Measurements from ENCODE around the gene SERP1. TPM values are rescaled to one million over a fixed set of nuclear protein-coding genes. Genes with fewer than 3 reads are reported as not detected.
"Not testable (repeated sequence)": the region's sequence is repeated elsewhere in the genome, so short reads cannot be mapped to it uniquely, and the experiment has no call there.

SERP1 gene
- total RNA-seq, 1 experiment from 2014 or later, result 91.7 TPM

DNA sequence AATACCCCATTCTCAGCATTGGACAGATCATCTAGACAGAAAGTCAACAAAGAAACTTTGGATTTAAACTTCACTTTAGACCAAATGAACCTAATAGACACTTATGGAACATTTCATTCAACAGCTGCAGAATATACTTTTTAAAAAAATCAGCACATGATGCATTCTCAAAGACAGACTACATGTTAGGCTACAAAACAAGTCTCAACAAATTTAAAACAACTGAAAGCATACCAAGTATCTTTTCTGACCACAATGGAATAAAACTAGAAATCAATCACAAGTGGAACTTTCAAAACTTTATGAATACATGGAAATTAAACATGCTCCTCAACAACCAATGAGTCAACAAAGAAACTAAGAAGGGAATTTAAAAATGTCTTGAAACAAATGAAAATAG, 37.9 kb downstream of the SERP1 start:
- CTCF ChIA-PET, result no interaction called here
- intact Hi-C loops (cut with micrococcal nuclease; ENCODE audit: unreplicated experiment), result no loop called here
- TF ChIP-seq, protein P1, sequence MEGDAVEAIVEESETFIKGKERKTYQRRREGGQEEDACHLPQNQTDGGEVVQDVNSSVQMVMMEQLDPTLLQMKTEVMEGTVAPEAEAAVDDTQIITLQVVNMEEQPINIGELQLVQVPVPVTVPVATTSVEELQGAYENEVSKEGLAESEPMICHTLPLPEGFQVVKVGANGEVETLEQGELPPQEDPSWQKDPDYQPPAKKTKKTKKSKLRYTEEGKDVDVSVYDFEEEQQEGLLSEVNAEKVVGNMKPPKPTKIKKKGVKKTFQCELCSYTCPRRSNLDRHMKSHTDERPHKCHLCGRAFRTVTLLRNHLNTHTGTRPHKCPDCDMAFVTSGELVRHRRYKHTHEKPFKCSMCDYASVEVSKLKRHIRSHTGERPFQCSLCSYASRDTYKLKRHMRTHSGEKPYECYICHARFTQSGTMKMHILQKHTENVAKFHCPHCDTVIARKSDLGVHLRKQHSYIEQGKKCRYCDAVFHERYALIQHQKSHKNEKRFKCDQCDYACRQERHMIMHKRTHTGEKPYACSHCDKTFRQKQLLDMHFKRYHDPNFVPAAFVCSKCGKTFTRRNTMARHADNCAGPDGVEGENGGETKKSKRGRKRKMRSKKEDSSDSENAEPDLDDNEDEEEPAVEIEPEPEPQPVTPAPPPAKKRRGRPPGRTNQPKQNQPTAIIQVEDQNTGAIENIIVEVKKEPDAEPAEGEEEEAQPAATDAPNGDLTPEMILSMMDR (conservative IDR thresholded peaks at IDR 0.05; ENCODE audit: low read depth, low read length), result no peak
- TF ChIP-seq EZH2 (IDR thresholded peaks at IDR 0.05; ENCODE audit: borderline replicate concordance, low read depth, low read length, poor library complexity, severe bottlenecking), result no peak
- DNase-seq (ENCODE audit: low spot score), result no peak
- no peaks in the 10 kb centered on the region for H3K9me3 ChIP-seq (ENCODE audit: low read depth, low read length, poor library complexity, severe bottlenecking)
- H3K4me3 ChIP-seq (ENCODE audit: low read depth, low read length, poor library complexity, severe bottlenecking), result no peak overlapping the region
- no peak overlapping the region for H3K27ac ChIP-seq (ENCODE audit: low read depth, low read length, poor library complexity, severe bottlenecking)
- no TSS peak for BruUV-seq (replicated peaks)
- POLR2A ChIA-PET (ENCODE audit: low non-redundant PET), result no interaction called here
- no peaks in the 10 kb centered on the region for H3K36me3 ChIP-seq (ENCODE audit: insufficient read depth, low read length, poor library complexity, severe bottlenecking)
- H3K4me1 ChIP-seq (ENCODE audit: insufficient read depth, low read length, poor library complexity, severe bottlenecking), result no peaks in the 10 kb centered on the region
- H3K27me3 ChIP-seq (replicated peaks; ENCODE audit: insufficient read depth, low read depth, low read length, poor library complexity), result no peaks in the 10 kb centered on the region

DNA sequence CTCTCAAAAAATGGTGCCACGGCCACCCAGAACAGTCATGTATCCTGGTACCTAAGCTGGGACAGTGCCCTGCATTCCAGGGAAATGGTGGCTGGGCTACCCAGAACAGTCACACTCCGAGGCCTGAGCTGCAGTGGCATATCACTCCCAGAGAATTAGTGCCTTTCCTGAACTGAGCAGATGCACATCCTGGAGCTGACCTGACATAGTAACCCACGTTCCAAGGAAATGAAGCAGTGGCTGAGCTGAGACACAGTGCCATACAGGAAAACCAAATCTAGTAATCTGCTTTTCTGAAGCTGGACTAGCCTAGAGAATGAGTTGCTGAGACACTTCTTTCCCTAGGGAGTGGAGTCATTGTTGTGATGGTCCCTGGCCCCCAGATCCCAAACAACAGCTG, 41.8 kb downstream of the SERP1 start:
- no peak overlapping the region for H3K27ac ChIP-seq (ENCODE audit: low read depth, low read length, poor library complexity, severe bottlenecking)
- H3K27me3 ChIP-seq (replicated peaks; ENCODE audit: insufficient read depth, low read depth, low read length, poor library complexity), result no peaks in the 10 kb centered on the region
- no peaks in the 10 kb centered on the region for H3K4me1 ChIP-seq (ENCODE audit: insufficient read depth, low read length, poor library complexity, severe bottlenecking)
- POLR2A ChIA-PET (ENCODE audit: low non-redundant PET), result interaction anchor here (0.6 kb wide), 1 partner anchor 12 kb away, joined by 3 read pairs; no protein-coding TSS in a partner anchor
- CTCF ChIA-PET, result no interaction called here
- no TSS peak for BruUV-seq (replicated peaks)
- peaks cover 7% of the 10 kb centered on the region for H3K9me3 ChIP-seq (ENCODE audit: low read depth, low read length, poor library complexity, severe bottlenecking)
- H3K36me3 ChIP-seq (ENCODE audit: insufficient read depth, low read length, poor library complexity, severe bottlenecking), result no peaks in the 10 kb centered on the region
- no peak for TF ChIP-seq EZH2 (IDR thresholded peaks at IDR 0.05; ENCODE audit: borderline replicate concordance, low read depth, low read length, poor library complexity, severe bottlenecking)
- TF ChIP-seq, protein P1 (conservative IDR thresholded peaks at IDR 0.05; ENCODE audit: low read depth, low read length), result no peak
- intact Hi-C loops (cut with micrococcal nuclease; ENCODE audit: unreplicated experiment), result no loop called here
- DNase-seq (ENCODE audit: low spot score), result no peak
- H3K4me3 ChIP-seq (ENCODE audit: low read depth, low read length, poor library complexity, severe bottlenecking), result no peak overlapping the region

DNA sequence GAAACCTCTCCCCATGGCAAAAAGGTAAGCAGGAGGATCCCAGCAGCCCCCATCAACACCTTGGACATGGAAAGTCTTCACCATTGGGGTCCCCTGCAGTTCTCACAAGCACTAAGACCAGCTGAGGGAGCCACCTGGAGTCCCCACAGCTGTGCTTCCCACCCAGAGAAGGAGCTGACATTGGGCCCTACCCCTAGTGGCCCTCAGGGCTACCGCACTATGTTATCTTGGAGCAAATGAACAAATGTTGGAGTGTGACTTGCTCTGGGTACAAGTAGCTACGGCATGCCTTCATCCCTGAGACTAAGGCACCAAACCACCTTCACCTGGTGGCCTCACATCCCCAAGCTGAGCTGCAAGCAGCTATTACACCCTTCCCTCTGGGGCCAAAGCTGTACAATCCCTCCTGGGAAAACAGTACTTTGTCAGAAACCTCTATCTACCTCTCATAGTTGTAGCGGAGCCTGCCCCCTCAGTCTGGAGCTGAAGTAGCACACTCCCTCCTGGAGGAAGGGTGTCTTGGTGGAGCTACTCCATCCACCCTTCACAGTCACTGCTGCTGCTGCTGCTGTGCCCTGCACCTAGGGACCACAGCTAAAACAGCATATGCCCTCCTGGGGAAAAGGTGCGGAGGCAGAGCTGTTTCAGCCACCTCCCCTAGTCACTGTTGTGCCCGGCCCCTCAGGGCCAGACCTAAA, 42.7 kb downstream of the SERP1 start:
- POLR2A ChIA-PET (ENCODE audit: low non-redundant PET), result no interaction called here
- BruUV-seq (replicated peaks), result no TSS peak

DNA sequence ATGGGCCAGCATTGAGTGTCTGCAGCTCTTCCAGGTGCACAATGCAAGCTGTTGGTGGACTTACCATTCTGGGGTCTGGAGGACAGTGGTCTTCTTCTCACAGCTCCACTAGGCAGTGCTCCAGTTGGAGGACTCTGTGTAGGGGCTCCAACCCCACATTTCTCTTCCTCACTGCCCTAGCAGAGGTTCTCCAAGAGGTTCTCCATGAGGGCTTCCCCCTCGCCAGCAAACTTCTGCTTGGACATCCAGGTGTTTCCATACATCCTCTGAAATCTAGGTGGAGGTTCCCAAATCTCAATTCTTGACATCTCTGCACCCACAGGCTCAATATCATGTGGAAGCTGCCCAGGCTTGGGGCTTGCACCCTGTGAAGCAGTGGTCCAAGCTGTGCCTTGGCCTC, 45.3 kb downstream of the SERP1 start:
- H3K9me3 ChIP-seq (ENCODE audit: low read depth, low read length, poor library complexity, severe bottlenecking); H3K4me3 ChIP-seq (ENCODE audit: low read depth, low read length, poor library complexity, severe bottlenecking); intact Hi-C loops (cut with micrococcal nuclease; ENCODE audit: unreplicated experiment); H3K4me1 ChIP-seq (ENCODE audit: insufficient read depth, low read length, poor library complexity, severe bottlenecking); POLR2A ChIA-PET (ENCODE audit: low non-redundant PET); H3K27ac ChIP-seq (ENCODE audit: low read depth, low read length, poor library complexity, severe bottlenecking); BruUV-seq (replicated peaks); H3K27me3 ChIP-seq (replicated peaks; ENCODE audit: insufficient read depth, low read depth, low read length, poor library complexity); H3K36me3 ChIP-seq (ENCODE audit: insufficient read depth, low read length, poor library complexity, severe bottlenecking); CTCF ChIA-PET; DNase-seq (ENCODE audit: low spot score): not testable (repeated sequence)

More for the DNA sequence above, 42.7 kb downstream of the SERP1 start:
- Histone ChIP-seq H3K27ac (ENCODE audit: low read depth, low read length, poor library complexity, severe bottlenecking) (no peak overlapping the region), H3K27me3 (replicated peaks; ENCODE audit: insufficient read depth, low read depth, low read length, poor library complexity) (no peaks in the 10 kb centered on the region), H3K9me3 (ENCODE audit: low read depth, low read length, poor library complexity, severe bottlenecking) (peaks cover 7% of the 10 kb centered on the region), H3K36me3 (ENCODE audit: insufficient read depth, low read length, poor library complexity, severe bottlenecking) (no peaks in the 10 kb centered on the region), H3K4me1 (ENCODE audit: insufficient read depth, low read length, poor library complexity, severe bottlenecking) (no peaks in the 10 kb centered on the region), H3K4me3 (ENCODE audit: low read depth, low read length, poor library complexity, severe bottlenecking) (no peak overlapping the region)
- TF ChIP-seq EZH2 (IDR thresholded peaks at IDR 0.05; ENCODE audit: borderline replicate concordance, low read depth, low read length, poor library complexity, severe bottlenecking), result no peak
- TF ChIP-seq, protein P1 (conservative IDR thresholded peaks at IDR 0.05; ENCODE audit: low read depth, low read length), result no peak
- CTCF ChIA-PET, result no interaction called here
- no peak for DNase-seq (ENCODE audit: low spot score)
- intact Hi-C loops (cut with micrococcal nuclease; ENCODE audit: unreplicated experiment), result no loop called here
